Hippocampal formation (tissue), 2 donors: Measurements from ENCODE around the gene CNST.
A peak's percentile ranks its signal among the peaks of the same experiment; 100 is the strongest.
"Not testable (repeated sequence)": the region's sequence is repeated elsewhere in the genome, so short reads cannot be mapped to it uniquely, and the experiment has no call there.

Experiments
- DNase-seq, 2 donors: peaks; one replicate each; lab custom pipeline; 2025; lab: John Stamatoyannopoulos, UW

The CNST gene

GRCh38 chr1:246678816-246679793 is 112.8 kb downstream of the CNST start:
- no peak for DNase-seq

DNA sequence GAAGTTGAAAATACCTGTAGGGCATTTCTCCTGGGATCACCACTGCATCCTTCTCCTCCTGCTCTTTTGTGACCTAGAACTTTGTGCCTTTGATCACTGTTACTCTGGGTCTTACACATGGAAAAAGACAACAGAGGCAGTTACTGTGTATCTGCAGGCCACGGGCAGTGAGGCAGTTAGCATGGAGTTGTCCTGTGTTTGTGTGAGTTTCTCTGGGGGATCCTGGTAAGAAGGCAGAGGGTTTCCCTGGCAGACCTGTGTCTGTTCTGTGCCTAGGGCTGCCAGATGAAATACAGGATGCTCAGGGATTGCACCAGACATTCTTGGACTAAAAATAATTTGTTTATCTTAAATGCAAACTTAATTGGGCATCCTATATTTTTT is 113.5 kb downstream of the CNST start:
- DNase-seq, result no peak

GRCh38 chr1:246680190-246680589 is 113.9 kb downstream of the CNST start:
- DNase-seq, result no peak

DNA sequence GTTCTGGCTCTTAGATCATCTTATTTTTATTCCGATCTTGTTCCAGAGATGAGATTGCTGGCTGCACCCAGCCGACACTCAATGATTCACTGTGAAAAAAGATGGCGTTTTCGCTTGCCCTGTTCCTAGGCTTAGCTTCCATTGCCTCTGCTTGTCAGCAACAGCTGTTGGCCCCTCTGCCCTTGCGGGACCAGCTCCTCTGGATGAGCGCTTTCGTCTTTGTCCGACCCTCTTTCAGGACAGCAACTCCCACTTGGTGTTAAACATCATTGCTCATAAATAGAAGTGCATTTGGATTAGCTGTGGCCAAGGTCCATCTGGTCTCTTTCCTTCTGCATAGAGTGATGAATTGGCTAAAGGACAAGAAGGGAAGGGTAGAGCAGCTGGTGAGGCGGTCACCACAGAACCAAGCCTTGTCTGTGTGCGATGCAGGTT is 114.5 kb downstream of the CNST start:
- no peak for DNase-seq

GRCh38 chr1:246681900-246682895 is 115.9 kb downstream of the CNST start:
- no peak for DNase-seq

- no peak for DNase-seq
Observed at GRCh38 chr1:246683521-246683920, 117.3 kb downstream of the CNST start.

DNA sequence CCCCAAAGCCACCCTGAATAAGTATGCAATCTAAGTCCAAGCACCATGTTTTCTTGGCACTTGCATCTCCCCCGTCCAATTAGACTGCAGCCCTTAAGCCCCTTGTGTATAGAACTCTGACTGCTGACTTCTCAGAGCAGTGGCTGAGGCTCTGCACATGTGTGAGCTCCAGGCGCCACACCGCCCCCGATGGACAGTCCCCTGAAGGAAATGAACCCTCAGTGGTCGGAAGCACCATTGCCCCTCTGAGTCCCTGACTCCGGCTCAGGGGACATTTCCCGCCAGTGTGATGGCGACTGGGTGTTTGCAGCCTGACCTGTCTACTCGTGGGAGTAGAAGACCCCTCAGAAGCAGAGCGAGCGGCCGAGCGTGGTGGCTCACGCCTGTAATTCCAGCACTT is 120.7 kb downstream of the CNST start:
- no peak for DNase-seq

GRCh38 chr1:246689409-246690008 is 123.3 kb downstream of the CNST start:
- peak; percentile 31 to 82 for DNase-seq

DNA sequence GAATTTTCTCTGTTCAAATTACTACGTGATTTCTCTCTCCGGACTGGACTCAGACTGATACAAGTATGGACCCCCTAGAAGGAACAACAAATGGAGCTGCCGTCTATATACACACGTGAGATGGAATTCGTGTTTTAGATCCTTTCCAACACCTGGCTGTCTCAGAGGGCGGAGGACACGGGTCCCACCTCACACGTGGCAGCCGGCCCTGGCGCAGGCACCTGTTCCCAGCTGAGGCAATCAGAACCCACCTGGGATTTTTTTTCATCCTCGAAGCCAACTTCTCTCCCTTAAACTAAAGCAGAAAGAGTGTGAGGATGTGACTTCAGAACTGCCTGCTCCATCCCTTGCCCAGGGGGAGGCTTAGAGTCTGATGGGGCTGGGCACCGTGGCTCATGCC is 123.8 kb downstream of the CNST start:
- no peak for DNase-seq

DNA sequence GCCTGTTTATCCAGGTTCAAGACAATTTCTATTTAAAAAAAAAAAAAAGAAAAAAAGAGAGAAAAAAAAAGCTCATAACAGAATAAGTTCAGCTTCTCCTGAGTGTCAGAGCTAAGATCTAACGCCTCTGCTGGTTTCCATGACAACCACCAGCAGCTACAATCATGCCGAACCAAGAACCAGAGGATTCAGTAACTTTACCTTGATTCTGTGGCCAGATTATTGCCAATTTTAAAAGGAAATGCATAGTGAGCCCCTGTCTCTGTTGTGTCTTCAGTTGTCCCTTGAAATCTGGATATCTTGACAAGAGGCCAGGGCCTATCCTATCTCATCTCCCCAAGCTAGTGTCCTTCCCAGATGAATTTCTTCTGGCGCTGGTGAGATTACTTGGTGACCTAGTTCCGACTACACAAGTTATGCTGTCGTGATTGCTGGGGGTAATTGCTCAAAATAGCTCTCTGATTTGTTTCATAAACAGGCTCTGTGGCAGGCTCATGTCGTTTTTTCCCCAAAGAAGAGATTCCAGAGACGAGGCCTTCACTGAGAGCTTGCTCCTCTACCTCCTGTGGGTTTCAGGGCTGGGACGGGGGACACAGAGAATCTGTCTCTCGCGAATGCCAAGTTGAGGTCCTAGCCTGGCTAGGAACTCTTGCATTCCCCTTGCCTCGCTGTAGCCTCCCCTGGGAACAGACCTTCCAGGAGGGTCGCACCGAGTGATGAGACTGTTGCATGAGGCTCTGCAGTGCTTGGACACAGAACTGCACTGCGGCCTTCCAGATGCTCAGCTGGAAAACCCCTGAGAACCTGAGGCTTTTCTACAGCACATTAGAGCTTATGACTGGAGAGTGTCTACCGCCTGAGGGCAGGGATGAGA is 125.6 kb downstream of the CNST start:
- DNase-seq, result no peak

DNA sequence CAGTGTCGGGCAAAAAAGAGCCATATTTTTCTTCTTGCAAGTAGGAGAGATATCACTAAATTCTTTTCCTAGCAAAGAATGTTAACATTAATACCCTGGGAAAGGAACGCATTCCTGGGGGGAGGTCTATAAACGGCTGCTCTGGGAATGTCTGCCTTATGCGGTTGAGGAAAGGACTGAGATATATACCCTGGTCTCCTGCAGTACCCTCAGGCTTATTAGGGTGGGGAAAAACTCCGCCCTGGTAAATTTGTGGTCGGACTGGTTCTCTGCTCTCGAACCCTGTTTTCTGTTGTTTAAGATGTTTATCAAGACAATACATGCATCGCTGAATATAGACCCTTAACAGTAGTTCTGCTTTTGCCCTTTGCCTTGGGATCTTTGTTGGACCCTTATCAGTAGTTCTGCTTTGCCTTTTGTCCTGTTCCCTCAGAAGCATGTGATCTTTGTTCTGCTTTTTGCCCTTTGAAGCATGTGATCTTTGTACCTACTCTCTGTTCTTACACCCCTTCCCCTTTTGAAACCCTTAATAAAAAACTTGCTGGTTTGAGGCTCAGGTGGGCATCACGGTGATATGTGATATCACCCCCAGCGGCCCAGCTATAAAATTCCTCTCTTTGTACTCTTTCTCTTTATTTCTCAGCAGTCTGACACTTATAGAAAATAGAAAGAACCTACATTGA is 128.1 kb downstream of the CNST start:
- not testable (repeated sequence) for DNase-seq

DNA sequence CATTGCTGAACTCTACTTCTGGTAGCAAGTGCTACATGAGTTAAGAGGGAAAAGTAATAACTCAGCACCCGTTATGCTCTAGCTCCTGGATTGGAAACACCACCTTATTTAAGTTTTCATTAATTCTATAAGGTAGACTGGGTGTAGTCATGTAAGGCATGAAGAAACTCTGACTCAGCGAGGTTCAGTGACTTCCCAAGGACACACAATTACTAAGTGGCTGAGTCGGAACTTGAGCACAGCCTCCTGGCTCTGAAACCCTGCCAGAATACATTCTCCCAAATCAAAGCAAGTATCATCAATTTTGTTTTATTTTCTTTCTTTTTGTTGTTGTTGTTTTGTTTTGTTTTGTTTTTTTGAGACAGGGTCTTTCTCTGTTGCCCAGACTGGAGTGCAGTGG is 128.9 kb downstream of the CNST start:
- no peak for DNase-seq

GRCh38 chr1:246695666-246696065 is 129.4 kb downstream of the CNST start:
- DNase-seq, result no peak

- DNase-seq, result no peak
Observed at GRCh38 chr1:246698466-246699094, 132.3 kb downstream of the CNST start.

- DNase-seq, result peak; percentile 70 to 74
Observed at GRCh38 chr1:246699095-246699735, 133.0 kb downstream of the CNST start.

DNA sequence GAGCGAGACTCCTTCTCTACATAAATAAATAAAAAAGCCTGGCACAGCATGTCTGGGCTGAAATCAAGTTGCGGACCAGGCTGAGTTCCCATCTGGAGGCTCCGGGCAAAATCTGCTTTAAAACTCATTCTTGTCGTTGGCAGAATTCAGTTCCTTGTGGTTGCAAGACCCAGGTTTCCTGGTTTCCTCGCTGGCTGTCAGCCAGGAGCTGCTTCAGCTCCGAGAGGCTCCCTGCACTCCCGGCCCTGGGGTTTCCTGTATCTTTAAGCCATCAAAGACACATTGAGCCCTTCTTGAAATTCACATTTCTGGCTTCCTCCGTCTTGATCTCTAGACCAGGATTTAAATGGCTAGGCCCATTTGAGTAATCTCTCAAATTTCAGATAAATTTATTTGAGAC is 137.3 kb downstream of the CNST start:
- DNase-seq, result no peak

DNA sequence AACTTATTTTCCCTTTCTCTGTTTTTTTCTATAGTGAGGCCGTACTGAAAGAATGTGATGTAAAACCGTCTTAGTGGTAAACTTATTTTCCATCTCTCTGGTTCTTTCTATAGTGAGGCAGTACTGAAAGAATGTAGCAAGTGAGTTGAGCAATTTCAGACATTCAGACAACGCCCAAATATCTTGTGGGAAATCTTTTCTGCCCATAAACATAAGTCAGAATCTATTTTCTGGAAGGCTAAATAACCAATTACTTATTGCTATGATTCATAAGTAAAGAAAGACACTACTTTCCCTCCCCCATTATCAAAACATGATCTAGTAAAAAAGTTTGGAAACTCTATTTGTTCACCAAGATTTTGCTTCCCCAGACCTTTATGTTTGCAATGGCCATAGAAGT is 139.1 kb downstream of the CNST start:
- no peak for DNase-seq

DNA sequence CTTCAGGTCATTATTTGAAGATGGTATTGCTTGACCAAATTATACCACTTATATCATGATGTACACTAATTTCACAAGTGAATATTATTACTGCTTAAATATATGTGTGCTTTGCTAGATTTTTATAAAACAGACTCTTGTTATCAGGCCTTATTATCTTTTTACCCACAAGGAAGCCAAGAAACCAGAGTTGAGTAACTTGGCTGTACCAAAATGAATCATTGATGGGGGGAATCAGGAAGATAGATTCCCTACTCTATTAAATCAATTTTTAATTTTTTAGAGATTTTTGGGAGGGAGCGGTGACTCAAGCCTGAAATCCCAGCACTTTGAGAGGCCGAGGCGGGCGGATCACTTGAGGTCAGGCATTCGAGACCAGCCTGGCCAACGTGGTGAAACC is 141.9 kb downstream of the CNST start:
- no peak for DNase-seq

GRCh38 chr1:246709196-246709595 is 142.9 kb downstream of the CNST start:
- DNase-seq, result no peak
